SHP77 treated with DMSO at 0.1 percent for 48 hours (cell line): ENCODE data around the gene TMEM120A.

ENCODE experiments used
- DNase-seq: peaks from one replicate; lab custom pipeline; 2025; lab: John Stamatoyannopoulos, UW

TMEM120A gene

DNA sequence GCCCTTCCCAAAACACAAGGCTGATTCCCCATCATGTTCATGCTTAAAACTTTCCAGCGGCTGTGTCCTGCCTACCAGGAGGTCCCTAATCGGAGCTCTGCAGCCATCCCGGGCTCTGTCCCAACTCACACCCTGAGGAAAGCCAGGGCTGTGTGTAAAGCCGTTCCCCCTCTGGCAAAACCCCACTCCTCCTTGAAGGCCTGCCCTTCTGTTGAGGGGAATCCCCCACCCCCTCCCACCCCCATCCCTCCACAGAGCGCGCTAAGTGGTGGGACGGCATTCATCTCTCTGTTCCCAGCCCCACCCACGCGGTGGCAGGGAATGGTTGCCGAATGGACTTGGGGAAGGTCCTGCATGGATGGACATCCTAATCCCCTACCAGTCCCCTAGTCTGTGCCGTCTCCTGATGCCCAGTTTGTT, 667 bp upstream of the TMEM120A start:
- DNase-seq: no peak

GRCh38 chr7:75993689-75994387, 557 bp downstream of the TMEM120A start:
- no peak for DNase-seq

DNA sequence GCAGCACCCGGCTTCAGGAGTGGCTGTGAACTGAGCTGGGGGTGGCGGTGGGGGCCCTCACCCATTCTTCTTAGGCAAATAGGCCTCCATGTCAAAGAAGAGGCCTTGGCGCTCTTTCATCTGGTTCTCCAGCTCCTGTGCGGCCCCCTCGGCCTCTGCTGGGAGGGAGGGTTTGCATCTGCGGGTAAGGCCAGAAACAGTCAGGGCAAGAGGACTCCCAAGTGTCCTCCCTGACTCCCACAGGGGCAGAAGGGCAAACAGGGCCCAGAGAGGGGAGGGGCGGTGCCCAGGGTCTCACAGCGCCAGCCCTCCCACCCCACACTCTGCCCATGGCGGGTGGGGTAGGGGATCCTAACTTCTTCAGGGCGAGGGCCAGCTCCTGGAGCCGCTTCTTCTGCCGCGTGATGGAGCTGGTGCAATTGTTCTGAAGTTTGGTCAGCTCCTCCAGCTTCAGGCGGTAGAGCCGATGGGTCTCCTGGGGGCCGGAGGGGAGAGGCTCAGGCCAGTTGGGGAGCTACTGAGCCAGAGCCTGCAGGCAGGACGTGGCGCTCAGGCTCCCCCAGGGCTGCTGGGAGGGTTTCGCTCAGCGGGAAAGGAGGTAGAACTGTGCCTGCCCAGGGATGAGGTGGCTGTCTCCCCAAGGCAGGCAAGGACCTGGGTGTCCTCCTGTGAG, 2.2 kb downstream of the TMEM120A start:
- no peak for DNase-seq

GRCh38 chr7:75991531-75992082, 2.8 kb downstream of the TMEM120A start:
- DNase-seq: no peak

- DNase-seq: no peak
Observed at GRCh38 chr7:75989500-75990388, 4.7 kb downstream of the TMEM120A start.

DNA sequence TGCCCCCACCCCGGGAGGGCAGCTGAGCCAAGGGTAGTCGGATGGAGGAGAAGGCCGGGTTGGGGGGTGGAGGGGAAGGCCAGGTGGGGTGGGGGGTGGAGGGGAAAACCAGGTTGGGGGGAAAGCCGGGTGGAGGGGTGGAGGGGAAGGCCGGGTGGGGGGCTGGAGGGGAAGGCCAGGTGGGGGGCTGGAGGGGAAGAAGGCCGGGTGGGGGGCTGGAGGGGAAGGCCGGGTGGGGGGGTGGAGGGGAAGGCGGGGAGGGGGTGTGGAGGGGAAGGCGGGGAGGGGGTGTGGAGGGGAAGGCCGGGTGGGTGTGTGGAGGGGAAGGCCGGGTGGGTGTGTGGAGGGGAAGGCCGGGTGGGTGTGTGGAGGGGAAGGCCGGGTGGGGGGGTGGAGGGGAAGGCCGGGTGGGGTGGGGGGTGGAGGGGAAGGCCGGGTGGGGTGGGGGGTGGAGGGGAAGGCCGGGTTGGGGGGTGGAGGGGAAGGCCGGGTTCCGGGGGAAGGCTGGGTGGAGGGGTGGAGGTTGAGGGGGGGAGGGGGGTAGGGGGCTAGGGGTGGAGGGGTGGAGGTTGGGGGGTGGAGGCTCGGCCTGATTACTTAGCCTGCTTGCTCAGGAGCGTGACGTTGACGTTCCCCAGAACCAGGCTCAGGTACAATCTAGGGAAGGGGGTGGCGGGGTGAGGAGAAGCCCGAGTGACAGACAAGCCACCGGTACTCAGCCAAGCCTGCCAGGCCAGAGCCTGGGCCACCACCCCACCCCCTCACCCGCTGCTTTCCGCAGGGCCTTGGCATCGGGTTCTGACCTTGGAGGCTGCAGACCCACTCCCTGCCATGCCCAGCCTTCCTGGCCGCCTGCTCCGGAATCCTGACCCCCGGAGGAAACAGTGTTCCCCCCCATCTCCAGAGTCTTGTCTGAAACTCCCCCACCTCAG, 5.6 kb downstream of the TMEM120A start:
- DNase-seq: no peak

DNA sequence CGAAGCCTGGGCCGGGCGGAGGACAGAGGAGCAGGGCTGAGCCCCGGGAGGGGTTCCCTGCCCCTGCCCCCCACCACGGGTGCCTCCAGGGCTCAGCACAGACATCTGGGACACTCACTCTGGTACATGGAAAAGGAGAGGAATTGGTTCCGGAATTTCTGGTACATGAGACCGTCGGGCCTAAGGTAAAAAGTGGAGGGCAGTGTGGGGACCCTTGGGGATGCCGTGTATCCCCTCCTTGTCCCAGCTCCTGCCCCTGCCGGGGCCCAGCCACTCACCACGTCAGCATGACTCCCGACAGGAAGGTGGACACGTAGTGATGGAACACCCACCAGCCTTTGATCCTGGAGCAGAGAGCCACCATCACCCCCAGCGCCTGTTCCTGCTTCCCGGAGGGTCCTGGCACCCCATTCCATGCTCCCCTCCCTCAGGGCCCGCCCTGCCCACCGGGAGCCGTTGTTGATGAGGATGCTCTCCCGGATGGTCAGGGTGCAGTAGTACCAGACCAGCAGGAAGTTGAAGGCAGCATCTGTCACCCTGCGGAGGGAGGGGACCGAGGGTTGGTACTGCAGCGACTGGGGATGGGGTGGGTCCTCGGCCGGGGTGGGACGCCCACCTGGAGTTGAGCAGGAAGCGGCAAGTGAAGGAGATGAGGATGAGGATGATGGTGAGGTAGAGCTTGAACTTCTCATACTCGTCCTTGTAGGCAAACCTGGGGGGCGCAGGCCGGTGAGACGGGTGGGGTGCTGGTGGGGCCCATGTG, 6.4 kb downstream of the TMEM120A start:
- no peak for DNase-seq

DNA sequence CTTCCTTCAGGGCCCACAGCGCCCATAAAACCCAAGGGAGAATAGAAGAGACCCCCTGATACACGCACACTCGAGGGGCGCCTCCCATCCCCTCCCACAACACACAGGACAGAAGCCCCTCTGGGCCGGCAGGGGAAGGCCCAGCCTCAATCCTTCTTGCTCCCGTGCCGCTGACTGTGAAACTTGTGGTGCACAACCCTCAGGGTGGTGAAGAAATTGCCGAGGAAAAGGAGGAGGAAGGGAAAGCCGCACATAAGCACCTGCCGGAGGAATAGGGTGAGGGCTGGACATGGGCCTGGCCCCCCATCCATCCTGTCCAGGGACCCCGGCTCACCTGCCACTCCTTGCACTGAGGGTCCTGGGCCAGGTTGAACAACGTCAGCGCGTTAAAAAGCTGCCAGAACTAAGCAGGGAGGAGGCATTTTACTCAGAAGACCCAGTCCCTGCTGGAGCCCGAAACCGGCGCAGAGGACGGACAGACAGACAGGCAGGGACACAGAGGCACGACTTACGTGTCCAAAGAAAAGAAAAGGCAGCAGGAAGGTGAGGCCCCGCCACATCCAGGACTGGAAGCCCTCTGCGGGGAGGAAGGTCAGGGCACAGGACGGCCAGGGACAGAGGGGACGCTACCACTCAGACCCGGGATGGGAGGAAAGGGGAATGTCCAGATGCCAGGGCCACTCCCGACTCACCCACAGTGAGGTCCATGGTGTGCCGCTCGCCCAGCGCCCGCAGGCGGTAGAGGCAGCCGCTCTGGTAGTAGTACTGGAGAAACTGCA, 7.2 kb downstream of the TMEM120A start:
- no peak for DNase-seq

- no peak for DNase-seq
Observed at GRCh38 chr7:75986147-75986781, 8.1 kb downstream of the TMEM120A start.

DNA sequence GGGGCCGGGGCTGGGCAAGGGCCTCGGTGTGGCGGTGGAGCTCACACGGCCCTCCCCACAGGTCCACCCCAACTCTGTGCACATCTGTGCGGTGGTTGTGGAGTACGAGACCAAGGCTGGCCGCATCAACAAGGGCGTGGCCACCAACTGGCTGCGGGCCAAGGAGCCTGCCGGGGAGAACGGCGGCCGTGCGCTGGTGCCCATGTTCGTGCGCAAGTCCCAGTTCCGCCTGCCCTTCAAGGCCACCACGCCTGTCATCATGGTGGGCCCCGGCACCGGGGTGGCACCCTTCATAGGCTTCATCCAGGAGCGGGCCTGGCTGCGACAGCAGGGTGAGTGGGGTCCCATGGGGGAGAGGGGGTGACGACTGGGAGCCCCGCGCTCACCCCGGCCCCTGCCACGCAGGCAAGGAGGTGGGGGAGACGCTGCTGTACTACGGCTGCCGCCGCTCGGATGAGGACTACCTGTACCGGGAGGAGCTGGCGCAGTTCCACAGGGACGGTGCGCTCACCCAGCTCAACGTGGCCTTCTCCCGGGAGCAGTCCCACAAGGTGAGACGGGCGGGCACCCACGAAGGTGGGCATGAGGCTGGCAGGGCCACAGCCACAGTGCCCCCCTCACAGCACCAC, 8.8 kb downstream of the TMEM120A start:
- DNase-seq: no peak

DNA sequence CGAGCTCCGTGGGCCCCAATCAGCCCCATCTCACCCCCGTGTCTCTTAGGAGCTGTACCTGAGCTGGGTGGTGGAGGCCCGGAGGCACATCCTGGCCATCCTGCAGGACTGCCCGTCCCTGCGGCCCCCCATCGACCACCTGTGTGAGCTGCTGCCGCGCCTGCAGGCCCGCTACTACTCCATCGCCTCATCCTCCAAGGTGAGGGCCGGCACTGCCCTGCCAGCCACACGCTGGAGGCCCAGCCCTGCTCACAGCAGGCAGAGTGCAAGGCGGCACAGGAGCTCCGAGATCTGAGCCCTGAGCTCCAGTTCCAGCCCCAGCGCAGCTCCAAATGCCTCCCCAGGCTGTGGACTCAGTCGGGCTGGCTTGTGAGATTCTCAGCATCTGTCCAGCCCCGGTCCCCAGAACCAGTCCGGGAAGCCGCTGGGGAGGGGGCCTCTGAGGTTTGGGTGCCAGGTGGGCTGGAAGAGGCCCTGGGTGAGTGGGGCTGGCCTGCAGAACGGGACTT, 9.3 kb downstream of the TMEM120A start:
- DNase-seq: no peak

DNA sequence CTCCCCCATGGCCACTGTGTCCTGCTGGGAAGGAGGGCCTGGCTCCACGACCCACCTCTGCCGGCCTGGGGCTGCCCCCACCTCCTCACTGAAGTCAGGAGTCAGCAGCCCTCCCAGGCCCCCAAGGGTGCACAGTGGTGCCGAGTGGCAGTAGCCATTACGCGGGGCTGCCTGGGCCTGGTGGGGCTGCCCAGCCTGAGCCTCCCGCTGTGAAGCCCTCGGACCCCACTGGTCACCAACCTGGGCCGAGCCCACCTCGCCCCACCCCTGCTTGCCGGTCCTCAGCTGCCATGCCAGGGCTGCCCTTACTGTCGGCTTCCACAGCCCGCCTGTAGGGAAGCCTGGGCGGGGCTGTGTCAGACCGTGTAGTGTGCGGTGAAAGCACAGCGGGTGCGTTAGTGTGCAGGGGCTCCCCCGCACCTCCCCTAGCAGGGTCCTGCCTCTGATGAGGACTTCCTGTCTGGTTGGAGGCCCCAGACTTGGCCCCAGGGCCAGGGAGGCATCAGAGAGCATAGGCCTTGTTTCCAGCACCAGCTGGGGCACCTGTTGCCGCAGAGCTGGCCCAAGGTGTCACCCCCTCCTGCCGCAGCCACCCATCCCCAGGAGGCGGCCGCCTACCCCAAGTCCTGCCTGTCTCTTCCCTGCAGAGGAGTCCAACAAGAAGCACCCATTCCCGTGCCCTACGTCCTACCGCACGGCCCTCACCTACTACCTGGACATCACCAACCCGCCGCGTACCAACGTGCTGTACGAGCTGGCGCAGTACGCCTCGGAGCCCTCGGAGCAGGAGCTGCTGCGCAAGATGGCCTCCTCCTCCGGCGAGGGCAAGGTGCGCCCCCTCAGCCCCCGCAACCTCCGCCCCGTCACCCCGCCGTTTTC, 10.0 kb downstream of the TMEM120A start:
- no peak for DNase-seq

- DNase-seq: no peak
Observed at GRCh38 chr7:75983471-75984129, 10.8 kb downstream of the TMEM120A start.

GRCh38 chr7:75982306-75983064, 11.9 kb downstream of the TMEM120A start:
- no peak for DNase-seq

GRCh38 chr7:75981453-75982305, 12.7 kb downstream of the TMEM120A start:
- DNase-seq: no peak

GRCh38 chr7:75981203-75981452, 13.3 kb downstream of the TMEM120A start:
- no peak for DNase-seq
